Osteocyte (in vitro differentiated cells): ENCODE data around the gene RAI14. TPM values are rescaled to one million over a fixed set of nuclear protein-coding genes. Genes with fewer than 3 reads are reported as not detected.

Source experiments
- DNase-seq: peaks from one replicate; pipeline ENCODE4 v3.0.0; 2021; ENCODE audit warnings: mixed read lengths; ENCODE audit not compliant: unreplicated experiment; ENCODE audit errors: extremely low spot score
- H3K27ac Mint-ChIP-seq: one replicate; pipeline ENCODE4 v1.8.0; 2021; ENCODE audit warnings: mild to moderate bottlenecking, mixed read lengths; ENCODE audit not compliant: unreplicated experiment
- H3K27me3 Mint-ChIP-seq: one replicate; pipeline ENCODE4 v1.8.0; 2021; ENCODE audit warnings: mixed read lengths; ENCODE audit not compliant: unreplicated experiment
- H3K36me3 Mint-ChIP-seq: one replicate; pipeline ENCODE4 v1.8.0; 2021; ENCODE audit warnings: mixed read lengths; ENCODE audit not compliant: unreplicated experiment
- H3K4me1 Mint-ChIP-seq: one replicate; pipeline ENCODE4 v1.8.0; 2021; ENCODE audit warnings: mixed read lengths; ENCODE audit not compliant: unreplicated experiment
- H3K4me3 Mint-ChIP-seq: one replicate; pipeline ENCODE4 v1.8.0; 2021; ENCODE audit warnings: mild to moderate bottlenecking, moderate library complexity, mixed read lengths; ENCODE audit not compliant: unreplicated experiment
- H3K9me3 Mint-ChIP-seq: one replicate; pipeline ENCODE4 v1.8.0; 2021; ENCODE audit warnings: mixed read lengths; ENCODE audit not compliant: unreplicated experiment
- total RNA-seq: library from RNA; stranded (reverse); gene quantifications from 2 replicates; pipeline ENCODE4 v1.2.1, GENCODE V29; 2021
- TF ChIP-seq, protein P1 (sequence below): fragments of 200-600 bp; sonication (generic); IDR thresholded peaks from 2 replicates; pipeline ENCODE4 v1.5.0; 2021; ENCODE audit warnings: antibody characterized with exemption, mild to moderate bottlenecking, moderate library complexity

The RAI14 gene
- total RNA-seq, 1 donor from 2014 or later: 130 TPM

DNA sequence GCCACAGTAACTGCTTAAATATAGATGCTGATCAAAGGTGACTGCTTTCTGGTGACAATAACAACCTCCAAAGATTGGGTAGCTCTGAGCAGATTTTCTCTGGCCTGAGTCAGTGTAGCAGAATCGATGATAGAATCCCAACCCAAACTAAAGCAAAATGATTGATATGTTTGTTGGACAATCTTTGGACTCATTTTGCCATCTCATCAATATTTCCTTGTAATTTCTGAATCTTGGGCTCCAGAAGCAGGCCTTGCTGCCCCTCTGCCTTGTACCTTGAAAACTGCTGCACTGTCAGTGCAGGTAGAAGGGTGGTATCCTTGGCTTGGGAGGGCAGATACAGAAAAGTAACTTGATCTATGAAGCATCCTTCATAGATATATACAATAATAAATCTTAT, 201.8 kb downstream of the RAI14 start:
- Mint-ChIP-seq H3K36me3 (no peaks in the 10 kb centered on the region), H3K27ac (no peak overlapping the region), H3K4me3 (no peak overlapping the region), H3K9me3 (no peaks in the 10 kb centered on the region), H3K27me3 (peaks cover 12% of the 10 kb centered on the region), H3K4me1 (no peaks in the 10 kb centered on the region)
- no peak for DNase-seq
- TF ChIP-seq, protein P1, sequence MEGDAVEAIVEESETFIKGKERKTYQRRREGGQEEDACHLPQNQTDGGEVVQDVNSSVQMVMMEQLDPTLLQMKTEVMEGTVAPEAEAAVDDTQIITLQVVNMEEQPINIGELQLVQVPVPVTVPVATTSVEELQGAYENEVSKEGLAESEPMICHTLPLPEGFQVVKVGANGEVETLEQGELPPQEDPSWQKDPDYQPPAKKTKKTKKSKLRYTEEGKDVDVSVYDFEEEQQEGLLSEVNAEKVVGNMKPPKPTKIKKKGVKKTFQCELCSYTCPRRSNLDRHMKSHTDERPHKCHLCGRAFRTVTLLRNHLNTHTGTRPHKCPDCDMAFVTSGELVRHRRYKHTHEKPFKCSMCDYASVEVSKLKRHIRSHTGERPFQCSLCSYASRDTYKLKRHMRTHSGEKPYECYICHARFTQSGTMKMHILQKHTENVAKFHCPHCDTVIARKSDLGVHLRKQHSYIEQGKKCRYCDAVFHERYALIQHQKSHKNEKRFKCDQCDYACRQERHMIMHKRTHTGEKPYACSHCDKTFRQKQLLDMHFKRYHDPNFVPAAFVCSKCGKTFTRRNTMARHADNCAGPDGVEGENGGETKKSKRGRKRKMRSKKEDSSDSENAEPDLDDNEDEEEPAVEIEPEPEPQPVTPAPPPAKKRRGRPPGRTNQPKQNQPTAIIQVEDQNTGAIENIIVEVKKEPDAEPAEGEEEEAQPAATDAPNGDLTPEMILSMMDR: no peak

DNA sequence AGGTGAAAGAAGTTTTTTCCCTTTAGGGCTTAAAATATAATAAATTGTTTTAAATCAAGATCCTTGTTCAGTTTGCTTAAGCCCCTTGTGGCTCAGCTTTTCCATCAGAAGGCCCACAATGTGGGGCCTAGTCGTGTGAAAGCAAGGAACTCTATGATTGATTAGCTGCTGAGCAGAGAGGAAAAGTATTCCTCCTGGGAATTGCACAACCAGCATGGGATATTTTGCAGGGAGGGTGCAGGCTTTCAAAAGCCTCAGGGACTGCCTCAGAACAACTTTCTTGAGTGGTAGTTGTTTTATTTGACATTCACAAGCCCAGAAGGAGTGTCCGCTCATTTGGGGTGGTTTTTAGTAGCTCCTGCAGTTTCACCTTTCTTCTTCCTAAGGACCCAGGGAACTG, 202.7 kb downstream of the RAI14 start:
- Mint-ChIP-seq H3K9me3 (no peaks in the 10 kb centered on the region), H3K27ac (no peak overlapping the region), H3K4me3 (no peak overlapping the region), H3K27me3 (peaks cover 12% of the 10 kb centered on the region), H3K4me1 (peaks cover 5% of the 10 kb centered on the region), H3K36me3 (no peaks in the 10 kb centered on the region)
- TF ChIP-seq, protein P1: no peak
- no peak for DNase-seq

DNA sequence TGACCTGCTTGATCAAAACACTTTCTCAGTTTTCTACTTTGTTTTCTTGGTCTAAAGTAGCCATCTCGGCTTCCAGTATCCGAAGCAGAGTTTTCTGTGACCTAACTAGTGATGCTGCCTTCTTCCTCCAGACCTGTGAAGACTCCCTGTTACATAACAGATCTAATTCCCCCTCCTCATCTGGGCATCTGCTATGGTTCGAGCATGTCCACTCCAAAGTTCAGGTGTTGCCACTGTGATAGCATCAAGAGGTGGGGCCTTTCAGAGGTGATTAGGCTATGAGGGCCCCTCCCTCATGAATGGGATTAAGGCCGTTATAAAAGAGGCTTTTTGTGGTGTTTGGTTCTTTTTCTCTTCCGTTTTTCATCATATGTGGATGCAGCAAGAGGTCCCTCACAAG, 203.1 kb downstream of the RAI14 start:
- H3K27ac Mint-ChIP-seq: no peak overlapping the region
- H3K4me3 Mint-ChIP-seq: no peak overlapping the region
- TF ChIP-seq, protein P1: no peak
- H3K4me1 Mint-ChIP-seq: peaks cover 5% of the 10 kb centered on the region
- no peaks in the 10 kb centered on the region for H3K36me3 Mint-ChIP-seq
- DNase-seq: no peak
- peaks cover 12% of the 10 kb centered on the region for H3K27me3 Mint-ChIP-seq
- no peaks in the 10 kb centered on the region for H3K9me3 Mint-ChIP-seq

DNA sequence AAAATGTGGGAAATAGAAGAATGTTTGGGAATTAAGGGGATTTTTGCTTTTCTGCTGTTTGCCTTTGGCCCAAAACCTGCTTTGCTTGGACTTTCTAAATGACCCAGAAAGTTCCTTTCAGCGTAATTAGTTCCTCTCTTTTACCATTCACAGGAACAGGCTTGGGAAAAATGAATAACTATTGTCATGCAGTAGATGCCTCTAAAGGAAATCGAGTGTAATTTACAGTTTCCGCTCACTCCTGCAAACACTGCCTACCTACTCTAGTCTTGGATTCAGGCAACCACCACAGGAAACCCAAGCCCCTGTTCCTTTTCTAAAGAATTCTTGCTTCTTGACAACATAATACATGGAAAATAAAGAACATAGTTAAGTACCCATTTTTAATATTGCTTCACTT, 207.8 kb downstream of the RAI14 start:
- no peaks in the 10 kb centered on the region for H3K9me3 Mint-ChIP-seq
- H3K4me3 Mint-ChIP-seq: no peak overlapping the region
- H3K27ac Mint-ChIP-seq: no peak overlapping the region
- no peak for DNase-seq
- H3K36me3 Mint-ChIP-seq: no peaks in the 10 kb centered on the region
- TF ChIP-seq, protein P1: no peak
- H3K4me1 Mint-ChIP-seq: peaks cover 12% of the 10 kb centered on the region
- H3K27me3 Mint-ChIP-seq: no peaks in the 10 kb centered on the region

DNA sequence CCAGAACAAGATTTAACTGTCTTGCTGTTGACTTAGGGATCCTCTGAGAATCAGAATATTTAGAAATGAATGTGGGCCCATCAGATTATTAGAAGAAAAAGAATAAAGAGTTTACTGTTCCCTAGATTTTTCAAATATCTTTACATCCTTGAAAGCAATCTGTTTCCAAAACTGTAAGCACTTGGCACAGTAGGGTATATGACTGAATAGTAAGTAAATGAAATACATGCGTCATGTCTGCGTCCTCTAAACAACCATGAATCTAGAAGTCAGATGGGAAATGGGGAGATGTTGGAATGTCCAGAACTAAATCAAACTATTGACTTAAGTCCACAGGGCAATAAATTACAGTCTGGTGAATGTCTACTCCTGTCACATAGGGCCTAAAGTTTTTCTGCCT, 209.0 kb downstream of the RAI14 start:
- Mint-ChIP-seq H3K4me1 (peaks cover 12% of the 10 kb centered on the region), H3K9me3 (no peaks in the 10 kb centered on the region), H3K4me3 (no peak overlapping the region), H3K27me3 (no peaks in the 10 kb centered on the region), H3K36me3 (no peaks in the 10 kb centered on the region), H3K27ac (no peak overlapping the region)
- TF ChIP-seq, protein P1: no peak
- no peak for DNase-seq
